ENCODE data around the gene HEPACAM2.

DNA sequence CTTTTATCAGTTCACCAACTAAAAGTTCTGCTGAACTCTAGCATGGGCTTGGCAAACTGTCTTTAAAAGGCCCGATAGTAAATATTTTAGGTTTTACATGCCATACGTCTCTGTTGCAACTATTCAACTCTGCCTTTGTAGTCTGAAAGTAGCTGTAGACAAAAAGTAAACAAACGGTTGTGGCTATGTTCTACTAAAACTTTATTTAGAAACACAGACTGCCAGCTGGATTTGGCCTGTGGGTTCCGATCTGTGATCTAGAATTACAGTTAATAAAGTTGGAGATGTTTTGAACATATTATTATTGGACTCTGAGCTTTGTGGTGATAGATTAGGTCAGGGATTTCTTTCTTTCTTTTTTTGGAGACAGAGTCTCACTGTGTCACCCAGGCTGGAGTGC lies 39.0 kb upstream of the HEPACAM2 start:
- TF ChIP-seq CTCF (conservative IDR thresholded peaks at IDR 0.05 in 1 of 2, IDR thresholded peaks at IDR 0.05 in 1 of 2; ENCODE audit: extremely low read depth in 1 of 2, insufficient read depth in 1 of 2, low read depth in 1 of 2, low read length in 2 of 2) (no peak), EZH2 (IDR thresholded peaks at IDR 0.05; ENCODE audit: borderline replicate concordance, low read length) (no peak)

All from mammary epithelial cell (primary cell).